Endometrium (tissue), 2 donors: ENCODE data around the gene IRGM.

Experiments used
- FAIRE-seq: peaks from 2 replicates; lab custom pipeline; 2012; peaks lifted over from hg19 to GRCh38; lab: Jason Lieb, UNC
- donor health status: control.
- donor health status: control.

The IRGM gene

GRCh38 chr5:150895431-150896428 is 49.4 kb downstream of the IRGM start:
- FAIRE-seq: no peak
